GM18517 (cell line): ENCODE results near the gene RELL1.
"Not testable (repeated sequence)": the region's sequence is repeated elsewhere in the genome, so short reads cannot be mapped to it uniquely, and the experiment has no call there.

Experiments
- ATAC-seq: cut with Tn5 transposase; IDR thresholded peaks from one replicate; pipeline ENCODE4 v1.9.1; 2021; ENCODE audit warnings: mild to moderate bottlenecking, moderate library complexity; ENCODE audit not compliant: unreplicated experiment

RELL1 gene

GRCh38 chr4:37693450-37694190 lies 7.4 kb upstream of the RELL1 start:
- no peak for ATAC-seq

DNA sequence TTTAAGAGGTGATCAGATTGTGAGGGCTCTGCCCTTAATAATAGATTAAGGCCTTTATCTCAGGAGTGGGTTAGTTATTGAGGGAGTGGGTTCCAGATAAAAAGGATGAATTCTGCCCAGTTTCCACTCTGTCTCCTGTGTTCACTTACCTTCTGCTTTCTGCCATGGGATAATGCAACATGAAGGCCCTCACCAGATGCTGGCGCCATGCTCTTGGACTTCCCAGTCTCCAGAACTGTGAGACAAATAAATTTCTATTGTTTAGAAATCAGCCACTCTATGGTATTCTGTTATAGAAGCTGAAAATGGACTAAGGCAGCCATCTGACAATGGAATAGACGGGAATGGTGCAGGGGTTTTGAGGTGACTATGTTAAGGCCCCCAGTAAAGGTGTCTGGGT lies 6.9 kb upstream of the RELL1 start:
- ATAC-seq, result no peak

GRCh38 chr4:37690976-37691375 lies 4.8 kb upstream of the RELL1 start:
- ATAC-seq, result no peak

GRCh38 chr4:37689353-37690095 lies 3.3 kb upstream of the RELL1 start:
- no peak for ATAC-seq

DNA sequence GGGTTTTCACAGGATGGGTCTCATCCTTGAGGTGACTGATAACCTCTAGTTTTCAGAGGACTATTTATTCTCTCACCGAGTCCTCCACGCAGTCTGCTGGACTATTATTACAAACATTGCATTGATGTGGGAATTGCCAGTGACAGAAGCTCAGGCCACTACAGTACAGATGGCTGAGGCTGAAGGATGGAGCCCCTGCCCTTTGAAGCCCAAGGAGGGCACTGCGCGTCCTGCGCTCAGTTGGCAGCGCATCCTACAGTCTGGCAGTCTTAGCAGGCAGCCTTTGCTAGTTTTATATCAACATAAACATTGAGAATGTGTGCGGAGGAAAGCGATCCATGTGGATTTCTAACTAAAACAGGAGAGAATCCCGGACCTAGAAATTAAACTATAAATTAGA lies 1.5 kb upstream of the RELL1 start:
- no peak for ATAC-seq

GRCh38 chr4:37687194-37687562 lies 1.0 kb upstream of the RELL1 start:
- no peak for ATAC-seq

- peak; percentile 16 for ATAC-seq
Observed at GRCh38 chr4:37685823-37686372, 278 bp downstream of the RELL1 start.

- ATAC-seq, result no peak
Observed at GRCh38 chr4:37685161-37685822, 884 bp downstream of the RELL1 start.

DNA sequence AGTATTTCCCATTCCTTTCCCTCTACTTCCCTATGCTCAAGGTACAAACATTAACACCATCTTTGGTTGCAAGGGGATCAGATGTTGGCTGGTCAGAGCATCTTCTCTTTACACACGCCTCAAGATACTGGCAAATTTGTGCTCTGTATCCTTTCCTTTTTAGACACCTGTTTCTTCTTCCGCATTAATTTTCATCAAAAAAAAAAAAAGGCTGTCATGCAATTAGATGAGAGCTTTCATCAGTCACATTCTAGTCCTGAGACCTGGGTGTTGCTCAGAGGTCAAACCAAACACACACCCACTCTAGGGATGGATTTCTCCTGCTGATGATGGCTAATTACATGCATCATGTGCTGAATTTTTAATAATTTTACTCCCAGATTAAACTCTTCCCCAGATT lies 2.0 kb downstream of the RELL1 start:
- no peak for ATAC-seq

DNA sequence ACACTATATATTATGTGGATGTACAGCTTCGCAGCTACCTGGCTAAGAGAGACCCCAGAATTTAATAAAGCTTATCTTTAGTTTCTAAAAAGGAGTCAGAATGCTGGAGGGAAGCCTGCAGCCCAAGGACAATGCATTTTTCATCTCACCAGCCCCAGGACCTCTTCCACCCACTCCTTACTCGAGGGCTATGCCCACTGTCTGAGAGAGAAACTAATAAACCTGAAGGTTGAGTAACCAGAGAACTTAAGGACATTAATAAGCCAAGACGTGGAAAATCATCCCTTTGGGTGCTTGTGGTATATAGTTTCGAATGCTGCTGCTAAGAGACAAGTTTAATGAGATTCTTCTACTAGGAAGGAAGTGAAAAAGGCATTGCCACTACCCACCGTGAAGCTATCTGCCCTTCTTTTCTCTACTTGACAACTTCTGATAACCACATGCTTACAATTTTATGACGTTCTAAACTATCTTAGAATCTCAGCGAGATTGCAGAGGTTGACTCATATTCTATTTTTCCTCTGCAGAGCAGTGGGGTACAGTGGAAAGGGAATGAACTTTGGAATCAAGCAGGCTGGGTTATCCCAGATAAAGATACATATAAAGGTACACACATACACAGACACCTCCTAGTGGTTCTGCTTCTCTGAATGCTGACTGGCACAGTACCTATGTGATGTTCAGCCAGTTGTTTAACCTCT lies 3.3 kb downstream of the RELL1 start:
- peak; percentile 51 for ATAC-seq

GRCh38 chr4:37680089-37680488 lies 6.1 kb downstream of the RELL1 start:
- ATAC-seq, result no peak

GRCh38 chr4:37679301-37679700 lies 6.9 kb downstream of the RELL1 start:
- ATAC-seq, result no peak

- no peak for ATAC-seq
Observed at GRCh38 chr4:37678624-37679023, 7.6 kb downstream of the RELL1 start.

GRCh38 chr4:37675587-37676290 lies 10.4 kb downstream of the RELL1 start:
- ATAC-seq, result peak; percentile 96

DNA sequence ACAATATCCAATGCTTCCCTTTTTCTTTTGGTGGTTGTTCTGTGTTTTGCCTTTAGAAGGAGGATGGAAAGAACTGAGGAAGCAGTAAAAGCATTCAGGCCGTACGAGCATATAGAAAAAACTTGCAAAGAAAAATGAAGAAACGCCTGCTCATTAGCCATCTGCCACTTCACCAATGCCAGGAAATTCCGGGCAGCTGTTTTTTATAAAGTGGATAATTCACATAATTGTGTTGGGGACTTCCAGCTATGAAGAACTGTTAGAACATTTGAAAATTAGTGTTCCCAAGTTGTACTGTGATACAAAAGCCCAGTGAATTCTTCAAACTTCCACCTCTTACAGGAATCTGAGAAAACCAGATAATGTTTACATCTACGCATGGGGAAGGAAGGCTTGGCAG lies 11.7 kb downstream of the RELL1 start:
- ATAC-seq, result no peak

GRCh38 chr4:37673538-37674192 lies 12.5 kb downstream of the RELL1 start:
- no peak for ATAC-seq

GRCh38 chr4:37671072-37671471 lies 15.1 kb downstream of the RELL1 start:
- ATAC-seq, result no peak

GRCh38 chr4:37670249-37670648 lies 15.9 kb downstream of the RELL1 start:
- ATAC-seq, result no peak

DNA sequence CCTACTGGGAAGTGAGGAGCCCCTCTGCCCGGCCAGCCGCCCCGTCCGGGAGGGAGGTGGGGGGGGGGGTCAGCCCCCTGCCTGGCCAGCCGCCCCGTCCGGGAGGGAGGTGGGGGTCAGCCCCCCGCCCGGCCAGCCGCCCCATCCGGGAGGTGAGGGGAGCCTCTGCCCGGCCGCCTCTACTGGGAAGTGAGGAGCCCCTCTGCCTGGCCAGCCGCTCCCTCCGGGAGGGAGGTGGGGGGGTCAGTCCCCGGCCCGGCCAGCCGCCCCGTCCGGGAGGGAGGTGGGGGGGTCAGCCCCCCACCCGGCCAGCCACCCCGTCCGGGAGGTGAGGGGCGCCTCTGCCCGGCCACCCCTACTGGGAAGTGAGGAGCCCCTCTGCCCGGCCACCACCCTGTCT lies 17.1 kb downstream of the RELL1 start:
- not testable (repeated sequence) for ATAC-seq
